WTC11 (cell line): ENCODE results near the gene RYR3. TPM values are rescaled to one million over a fixed set of nuclear protein-coding genes. Genes with fewer than 3 reads are reported as not detected.

Experiments
- ATAC-seq: fragments of 200-7000 bp; cut with Tn5 transposase; 2 replicates; pipeline ENCODE4 v1.10.0; 2021; ENCODE audit warnings: mild to moderate bottlenecking, moderate library complexity
- CTCF ChIA-PET: fragments of 300-600 bp; sonication (Branson Sonifier 250); formaldehyde crosslinking; loops from one replicate; lab custom pipeline; 2021; ENCODE audit warnings: antibody characterized with exemption; lab: Charles Lee
- POLR2A ChIA-PET: fragments of 350-600 bp; sonication (Branson Sonifier 250); formaldehyde crosslinking; loops from one replicate; lab custom pipeline; 2021; ENCODE audit warnings: antibody characterized with exemption; lab: Charles Lee
- DNase-seq: peaks from one replicate; pipeline ENCODE4 v3.0.0; 2021; ENCODE audit warnings: low spot score
- H3K27ac Mint-ChIP-seq: 2 replicates; pipeline ENCODE4 v1.8.0; 2021; ENCODE audit warnings: mixed read lengths
- H3K27me3 Mint-ChIP-seq: 2 replicates; pipeline ENCODE4 v1.8.0; 2021; ENCODE audit warnings: low read depth, mild to moderate bottlenecking, moderate library complexity, mixed read lengths
- H3K36me3 Mint-ChIP-seq: 2 replicates; pipeline ENCODE4 v1.8.0; 2021; ENCODE audit warnings: mixed read lengths
- H3K4me1 Mint-ChIP-seq: 2 replicates; pipeline ENCODE4 v1.8.0; 2022; ENCODE audit warnings: mixed read lengths
- H3K4me3 Mint-ChIP-seq: 2 replicates; pipeline ENCODE4 v1.8.0; 2021; ENCODE audit warnings: mild to moderate bottlenecking, moderate library complexity, mixed read lengths
- H3K9me3 Mint-ChIP-seq: 2 replicates; pipeline ENCODE4 v1.8.0; 2021; ENCODE audit warnings: mixed read lengths
- ATF1 ChIP-seq: sonication (generic); formaldehyde crosslinking; IDR thresholded peaks from 2 replicates; pipeline ENCODE4 v1.8.1; 2023; ENCODE audit warnings: mild to moderate bottlenecking, moderate library complexity, missing genetic modification reagents
- ETV6 ChIP-seq: sonication (generic); formaldehyde crosslinking; IDR thresholded peaks from 2 replicates; pipeline ENCODE4 v1.8.1; 2022; ENCODE audit warnings: mild to moderate bottlenecking, missing genetic modification reagents
- FOXK1 ChIP-seq: sonication (generic); formaldehyde crosslinking; IDR thresholded peaks from 2 replicates; pipeline ENCODE4 v1.8.0; 2022; ENCODE audit warnings: mild to moderate bottlenecking, moderate library complexity, missing genetic modification reagents
- FOXP1 ChIP-seq: sonication (generic); formaldehyde crosslinking; IDR thresholded peaks from 2 replicates; pipeline ENCODE4 v1.8.0; 2022; ENCODE audit warnings: missing genetic modification reagents, mild to moderate bottlenecking, moderate library complexity, borderline replicate concordance
- GABPB1 ChIP-seq: sonication (generic); formaldehyde crosslinking; IDR thresholded peaks from 2 replicates; pipeline ENCODE4 v1.8.1; 2023; ENCODE audit warnings: mild to moderate bottlenecking, missing genetic modification reagents
- NR2C2 ChIP-seq: sonication (generic); formaldehyde crosslinking; IDR thresholded peaks from 2 replicates; pipeline ENCODE4 v1.8.0; 2022; ENCODE audit warnings: mild to moderate bottlenecking, missing genetic modification reagents
- TCF7 ChIP-seq: sonication (generic); formaldehyde crosslinking; IDR thresholded peaks from 2 replicates; pipeline ENCODE4 v1.8.0; 2022; ENCODE audit warnings: mild to moderate bottlenecking, low read depth, missing genetic modification reagents, moderate library complexity
- TEAD4 ChIP-seq: sonication (generic); formaldehyde crosslinking; IDR thresholded peaks from 2 replicates; pipeline ENCODE4 v1.8.0; 2022; ENCODE audit warnings: mild to moderate bottlenecking, missing genetic modification reagents
- ZNF232 ChIP-seq: sonication (generic); formaldehyde crosslinking; IDR thresholded peaks from 2 replicates; pipeline ENCODE4 v1.8.0; 2022; ENCODE audit warnings: mild to moderate bottlenecking, missing genetic modification reagents
- total RNA-seq: library from RNA; stranded (reverse); gene quantifications from 3 replicates; pipeline ENCODE4 v1.2.3, GENCODE V29; 2021
- TF ChIP-seq, protein P1 (sequence below): sonication (generic); formaldehyde crosslinking; IDR thresholded peaks from 2 replicates; pipeline ENCODE4 v1.8.0; 2023; ENCODE audit warnings: missing genetic modification reagents
- TF ChIP-seq, protein P2 (sequence below): sonication (generic); formaldehyde crosslinking; IDR thresholded peaks from 2 replicates; pipeline ENCODE4 v1.8.1; 2023; ENCODE audit warnings: mild to moderate bottlenecking, missing genetic modification reagents, borderline replicate concordance
- TF ChIP-seq, protein P3 (sequence below): sonication (generic); formaldehyde crosslinking; IDR thresholded peaks from 2 replicates; pipeline ENCODE4 v1.8.1; 2022; ENCODE audit warnings: low read depth, missing genetic modification reagents, borderline replicate concordance
- TF ChIP-seq, protein P4 (sequence below): sonication (generic); formaldehyde crosslinking; IDR thresholded peaks from 2 replicates; pipeline ENCODE4 v1.8.0; 2023; ENCODE audit warnings: missing genetic modification reagents, mild to moderate bottlenecking, borderline replicate concordance

Gene RYR3
- total RNA-seq, 1 experiment from 2014 or later: 1.4 TPM

DNA sequence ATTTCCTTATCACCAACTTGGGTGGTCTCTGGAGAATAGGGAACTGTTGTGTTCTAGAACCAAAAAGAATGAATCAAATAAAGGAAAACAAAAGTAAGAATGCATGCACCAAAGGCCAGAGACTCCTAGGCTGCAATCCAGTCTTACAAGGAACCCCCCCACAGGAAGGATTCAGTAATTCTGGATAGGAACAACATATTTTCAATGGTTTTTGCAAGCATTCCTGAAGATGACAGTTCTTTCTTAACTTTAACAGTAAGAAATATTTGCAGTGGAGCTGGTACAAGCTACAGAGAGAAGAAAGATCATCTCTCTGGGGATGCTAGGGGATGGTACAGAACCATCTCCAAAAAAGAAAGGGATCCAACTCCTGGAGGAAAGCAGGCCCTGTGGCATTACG, 541.3 kb downstream of the RYR3 start:
- H3K36me3 Mint-ChIP-seq: no peaks in the 10 kb centered on the region
- H3K4me1 Mint-ChIP-seq: peaks cover 14% of the 10 kb centered on the region
- ChIA-PET CTCF (no interaction called here), POLR2A (no interaction called here)
- DNase-seq (no peak), ATAC-seq (no peak)
- no peaks in the 10 kb centered on the region for H3K9me3 Mint-ChIP-seq
- no peak overlapping the region for H3K4me3 Mint-ChIP-seq
- H3K27ac Mint-ChIP-seq: no peak overlapping the region
- no peak for TF ChIP-seq FOXP1 (CRISPR knock-in tag)
- TF ChIP-seq ETV6 (CRISPR knock-in tag): no peak
- TF ChIP-seq, protein P1, sequence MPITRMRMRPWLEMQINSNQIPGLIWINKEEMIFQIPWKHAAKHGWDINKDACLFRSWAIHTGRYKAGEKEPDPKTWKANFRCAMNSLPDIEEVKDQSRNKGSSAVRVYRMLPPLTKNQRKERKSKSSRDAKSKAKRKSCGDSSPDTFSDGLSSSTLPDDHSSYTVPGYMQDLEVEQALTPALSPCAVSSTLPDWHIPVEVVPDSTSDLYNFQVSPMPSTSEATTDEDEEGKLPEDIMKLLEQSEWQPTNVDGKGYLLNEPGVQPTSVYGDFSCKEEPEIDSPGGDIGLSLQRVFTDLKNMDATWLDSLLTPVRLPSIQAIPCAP (CRISPR knock-in tag): no peak
- TF ChIP-seq TEAD4 (CRISPR knock-in tag): no peak
- no peak for TF ChIP-seq FOXK1 (CRISPR knock-in tag)
- TF ChIP-seq NR2C2: no peak
- no peak for TF ChIP-seq ZNF232 (CRISPR knock-in tag)
- no peak for TF ChIP-seq ATF1
- TF ChIP-seq, protein P2, sequence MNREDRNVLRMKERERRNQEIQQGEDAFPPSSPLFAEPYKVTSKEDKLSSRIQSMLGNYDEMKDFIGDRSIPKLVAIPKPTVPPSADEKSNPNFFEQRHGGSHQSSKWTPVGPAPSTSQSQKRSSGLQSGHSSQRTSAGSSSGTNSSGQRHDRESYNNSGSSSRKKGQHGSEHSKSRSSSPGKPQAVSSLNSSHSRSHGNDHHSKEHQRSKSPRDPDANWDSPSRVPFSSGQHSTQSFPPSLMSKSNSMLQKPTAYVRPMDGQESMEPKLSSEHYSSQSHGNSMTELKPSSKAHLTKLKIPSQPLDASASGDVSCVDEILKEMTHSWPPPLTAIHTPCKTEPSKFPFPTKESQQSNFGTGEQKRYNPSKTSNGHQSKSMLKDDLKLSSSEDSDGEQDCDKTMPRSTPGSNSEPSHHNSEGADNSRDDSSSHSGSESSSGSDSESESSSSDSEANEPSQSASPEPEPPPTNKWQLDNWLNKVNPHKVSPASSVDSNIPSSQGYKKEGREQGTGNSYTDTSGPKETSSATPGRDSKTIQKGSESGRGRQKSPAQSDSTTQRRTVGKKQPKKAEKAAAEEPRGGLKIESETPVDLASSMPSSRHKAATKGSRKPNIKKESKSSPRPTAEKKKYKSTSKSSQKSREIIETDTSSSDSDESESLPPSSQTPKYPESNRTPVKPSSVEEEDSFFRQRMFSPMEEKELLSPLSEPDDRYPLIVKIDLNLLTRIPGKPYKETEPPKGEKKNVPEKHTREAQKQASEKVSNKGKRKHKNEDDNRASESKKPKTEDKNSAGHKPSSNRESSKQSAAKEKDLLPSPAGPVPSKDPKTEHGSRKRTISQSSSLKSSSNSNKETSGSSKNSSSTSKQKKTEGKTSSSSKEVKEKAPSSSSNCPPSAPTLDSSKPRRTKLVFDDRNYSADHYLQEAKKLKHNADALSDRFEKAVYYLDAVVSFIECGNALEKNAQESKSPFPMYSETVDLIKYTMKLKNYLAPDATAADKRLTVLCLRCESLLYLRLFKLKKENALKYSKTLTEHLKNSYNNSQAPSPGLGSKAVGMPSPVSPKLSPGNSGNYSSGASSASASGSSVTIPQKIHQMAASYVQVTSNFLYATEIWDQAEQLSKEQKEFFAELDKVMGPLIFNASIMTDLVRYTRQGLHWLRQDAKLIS (CRISPR knock-in tag): no peak
- TF ChIP-seq, protein P3, sequence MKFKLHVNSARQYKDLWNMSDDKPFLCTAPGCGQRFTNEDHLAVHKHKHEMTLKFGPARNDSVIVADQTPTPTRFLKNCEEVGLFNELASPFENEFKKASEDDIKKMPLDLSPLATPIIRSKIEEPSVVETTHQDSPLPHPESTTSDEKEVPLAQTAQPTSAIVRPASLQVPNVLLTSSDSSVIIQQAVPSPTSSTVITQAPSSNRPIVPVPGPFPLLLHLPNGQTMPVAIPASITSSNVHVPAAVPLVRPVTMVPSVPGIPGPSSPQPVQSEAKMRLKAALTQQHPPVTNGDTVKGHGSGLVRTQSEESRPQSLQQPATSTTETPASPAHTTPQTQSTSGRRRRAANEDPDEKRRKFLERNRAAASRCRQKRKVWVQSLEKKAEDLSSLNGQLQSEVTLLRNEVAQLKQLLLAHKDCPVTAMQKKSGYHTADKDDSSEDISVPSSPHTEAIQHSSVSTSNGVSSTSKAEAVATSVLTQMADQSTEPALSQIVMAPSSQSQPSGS (CRISPR knock-in tag): no peak
- no peak for TF ChIP-seq TCF7 (CRISPR knock-in tag)
- no peaks in the 10 kb centered on the region; the same call in 1 of the 2 replicates for H3K27me3 Mint-ChIP-seq

DNA sequence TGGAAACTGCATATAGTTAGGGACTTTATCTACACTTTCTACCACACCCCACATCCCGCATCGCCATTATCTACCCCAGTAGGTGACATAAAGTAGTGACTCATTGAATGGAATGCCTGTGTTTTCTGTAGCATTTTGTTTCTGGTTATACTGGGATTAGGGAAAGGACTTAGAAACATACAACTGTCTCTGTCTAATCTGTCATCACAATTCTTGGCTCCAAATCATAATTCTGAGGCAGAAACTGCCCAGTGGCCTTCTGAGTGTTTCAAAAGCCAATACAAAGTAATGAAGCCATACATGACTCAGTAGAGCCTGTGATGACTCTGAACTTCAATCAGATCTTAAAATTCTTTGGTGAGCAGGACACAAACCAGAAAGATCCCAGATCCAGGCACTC, 541.8 kb downstream of the RYR3 start:
- POLR2A ChIA-PET: no interaction called here
- DNase-seq (no peak), ATAC-seq (peak; percentile 56)
- CTCF ChIA-PET: no interaction called here
- no peak overlapping the region for H3K27ac Mint-ChIP-seq
- no peak overlapping the region for H3K4me3 Mint-ChIP-seq
- TF ChIP-seq TCF7 (CRISPR knock-in tag) (no peak), GABPB1 (no peak)
- TF ChIP-seq, protein P4, sequence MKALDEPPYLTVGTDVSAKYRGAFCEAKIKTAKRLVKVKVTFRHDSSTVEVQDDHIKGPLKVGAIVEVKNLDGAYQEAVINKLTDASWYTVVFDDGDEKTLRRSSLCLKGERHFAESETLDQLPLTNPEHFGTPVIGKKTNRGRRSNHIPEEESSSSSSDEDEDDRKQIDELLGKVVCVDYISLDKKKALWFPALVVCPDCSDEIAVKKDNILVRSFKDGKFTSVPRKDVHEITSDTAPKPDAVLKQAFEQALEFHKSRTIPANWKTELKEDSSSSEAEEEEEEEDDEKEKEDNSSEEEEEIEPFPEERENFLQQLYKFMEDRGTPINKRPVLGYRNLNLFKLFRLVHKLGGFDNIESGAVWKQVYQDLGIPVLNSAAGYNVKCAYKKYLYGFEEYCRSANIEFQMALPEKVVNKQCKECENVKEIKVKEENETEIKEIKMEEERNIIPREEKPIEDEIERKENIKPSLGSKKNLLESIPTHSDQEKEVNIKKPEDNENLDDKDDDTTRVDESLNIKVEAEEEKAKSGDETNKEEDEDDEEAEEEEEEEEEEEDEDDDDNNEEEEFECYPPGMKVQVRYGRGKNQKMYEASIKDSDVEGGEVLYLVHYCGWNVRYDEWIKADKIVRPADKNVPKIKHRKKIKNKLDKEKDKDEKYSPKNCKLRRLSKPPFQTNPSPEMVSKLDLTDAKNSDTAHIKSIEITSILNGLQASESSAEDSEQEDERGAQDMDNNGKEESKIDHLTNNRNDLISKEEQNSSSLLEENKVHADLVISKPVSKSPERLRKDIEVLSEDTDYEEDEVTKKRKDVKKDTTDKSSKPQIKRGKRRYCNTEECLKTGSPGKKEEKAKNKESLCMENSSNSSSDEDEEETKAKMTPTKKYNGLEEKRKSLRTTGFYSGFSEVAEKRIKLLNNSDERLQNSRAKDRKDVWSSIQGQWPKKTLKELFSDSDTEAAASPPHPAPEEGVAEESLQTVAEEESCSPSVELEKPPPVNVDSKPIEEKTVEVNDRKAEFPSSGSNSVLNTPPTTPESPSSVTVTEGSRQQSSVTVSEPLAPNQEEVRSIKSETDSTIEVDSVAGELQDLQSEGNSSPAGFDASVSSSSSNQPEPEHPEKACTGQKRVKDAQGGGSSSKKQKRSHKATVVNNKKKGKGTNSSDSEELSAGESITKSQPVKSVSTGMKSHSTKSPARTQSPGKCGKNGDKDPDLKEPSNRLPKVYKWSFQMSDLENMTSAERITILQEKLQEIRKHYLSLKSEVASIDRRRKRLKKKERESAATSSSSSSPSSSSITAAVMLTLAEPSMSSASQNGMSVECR: no peak
- no peaks in the 10 kb centered on the region for H3K36me3 Mint-ChIP-seq
- no peaks in the 10 kb centered on the region; the same call in 1 of the 2 replicates for H3K27me3 Mint-ChIP-seq
- peaks cover 14% of the 10 kb centered on the region for H3K4me1 Mint-ChIP-seq
- H3K9me3 Mint-ChIP-seq: no peaks in the 10 kb centered on the region
